GM21423 (cell line): Measurements from ENCODE around the gene MED8.
"Not testable (repeated sequence)": the region's sequence is repeated elsewhere in the genome, so short reads cannot be mapped to it uniquely, and the experiment has no call there.

Source experiments
- ATAC-seq: cut with Tn5 transposase; IDR thresholded peaks from one replicate; pipeline ENCODE4 v1.9.1; 2021; ENCODE audit warnings: mild to moderate bottlenecking, moderate library complexity; ENCODE audit not compliant: unreplicated experiment

Gene MED8

DNA sequence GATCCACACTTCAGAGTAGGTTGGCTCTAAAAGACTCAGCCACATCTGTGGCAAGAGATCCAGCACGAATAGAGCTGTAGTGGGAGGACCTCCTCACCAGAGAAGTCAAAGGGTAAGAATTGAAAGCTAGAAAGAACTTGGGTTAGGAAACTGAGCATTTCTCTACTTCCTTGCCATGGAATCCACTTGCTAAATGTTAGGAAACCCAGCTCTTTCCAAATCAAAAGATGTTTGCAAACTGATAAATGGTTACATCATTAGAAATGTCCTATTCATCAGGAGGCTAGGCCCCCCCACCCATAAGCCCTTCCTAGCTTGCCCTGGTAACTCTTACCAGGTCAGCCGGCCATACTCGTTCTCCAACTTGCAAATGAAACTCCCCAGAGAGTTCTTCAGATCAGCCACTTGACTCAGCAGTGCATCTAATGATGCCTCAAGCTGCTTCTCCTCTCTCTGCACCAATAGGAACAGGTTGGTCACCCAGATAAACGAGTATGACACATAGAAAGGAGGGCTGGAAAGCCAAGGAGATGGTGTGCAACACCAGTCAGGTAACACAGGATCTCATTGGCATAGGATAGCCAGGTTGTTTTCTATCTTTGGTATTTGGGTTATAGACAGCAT lies 1.5 kb downstream of the MED8 start:
- no peak for ATAC-seq

DNA sequence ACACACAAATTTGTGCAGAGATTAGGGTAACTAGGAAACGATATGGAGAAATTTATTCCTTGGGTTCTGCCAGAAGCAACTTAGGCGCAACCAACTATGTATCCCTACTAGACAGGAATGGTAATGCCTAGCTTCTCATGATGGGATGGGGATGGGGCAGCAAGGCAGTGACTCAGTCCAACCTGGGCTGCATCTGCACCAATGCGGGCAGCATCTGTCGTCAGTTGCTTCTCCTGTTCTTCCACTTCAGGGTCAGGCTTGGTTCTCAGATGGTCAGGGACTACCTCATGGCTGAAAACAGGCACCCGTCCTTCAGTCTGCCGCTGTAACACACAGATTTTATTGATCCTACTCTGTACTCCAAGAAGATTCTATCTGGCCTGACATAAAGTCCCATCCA lies 2.9 kb downstream of the MED8 start:
- ATAC-seq: no peak

DNA sequence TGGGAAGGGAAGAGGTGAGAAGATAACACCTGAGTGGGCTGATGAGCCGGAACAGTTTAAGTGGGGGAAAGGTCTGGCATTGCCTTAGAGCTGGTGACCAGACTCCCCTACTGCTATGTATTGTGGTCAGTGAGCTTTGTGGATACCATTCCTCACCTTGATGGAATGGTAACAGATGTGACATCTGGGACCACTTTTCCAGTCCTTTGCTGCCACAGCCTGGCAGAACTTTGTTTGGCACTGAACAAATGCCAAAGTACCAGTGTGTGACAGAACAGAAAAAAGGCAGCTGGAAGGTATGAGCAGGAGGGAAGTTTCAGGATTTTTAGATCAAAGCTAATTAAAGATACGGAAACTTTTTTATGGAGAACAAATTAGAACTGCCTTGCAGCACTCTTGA lies 6.2 kb downstream of the MED8 start:
- ATAC-seq: no peak

DNA sequence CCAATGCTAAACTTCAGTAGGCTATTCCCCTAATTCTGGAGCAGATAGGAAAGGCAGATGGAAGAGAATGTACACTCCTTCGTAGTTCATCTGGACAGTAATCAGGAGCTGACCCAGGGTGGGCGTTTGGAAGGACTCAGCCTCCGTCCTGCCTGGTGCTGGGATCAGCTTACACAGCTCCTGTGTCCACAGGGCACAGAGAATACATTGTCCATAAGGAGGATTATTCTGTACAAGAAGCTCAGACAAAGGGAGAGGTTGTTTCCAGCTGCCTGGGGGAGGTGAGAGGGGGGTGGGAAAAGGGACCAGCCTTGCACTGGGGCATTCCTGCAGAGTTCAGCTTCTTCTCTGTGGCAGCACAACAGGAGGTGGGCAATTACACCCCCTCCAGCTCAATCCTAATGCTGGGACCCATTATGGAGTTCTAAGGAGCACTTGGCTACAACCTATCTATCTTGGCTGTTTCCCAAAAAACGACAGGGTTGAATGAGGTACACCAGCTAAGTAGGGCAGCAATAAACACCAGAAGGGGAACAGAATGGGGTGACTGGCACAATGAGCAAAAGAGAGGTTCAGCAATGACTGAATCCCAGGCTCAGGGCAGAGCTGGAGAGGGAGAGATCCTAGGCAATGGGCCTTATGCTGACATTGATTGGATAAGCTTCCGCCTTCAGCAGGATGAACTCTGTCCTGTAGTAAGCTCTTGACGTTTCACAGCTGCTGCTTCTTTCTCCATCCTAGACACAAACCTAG lies 7.4 kb downstream of the MED8 start:
- no peak for ATAC-seq

DNA sequence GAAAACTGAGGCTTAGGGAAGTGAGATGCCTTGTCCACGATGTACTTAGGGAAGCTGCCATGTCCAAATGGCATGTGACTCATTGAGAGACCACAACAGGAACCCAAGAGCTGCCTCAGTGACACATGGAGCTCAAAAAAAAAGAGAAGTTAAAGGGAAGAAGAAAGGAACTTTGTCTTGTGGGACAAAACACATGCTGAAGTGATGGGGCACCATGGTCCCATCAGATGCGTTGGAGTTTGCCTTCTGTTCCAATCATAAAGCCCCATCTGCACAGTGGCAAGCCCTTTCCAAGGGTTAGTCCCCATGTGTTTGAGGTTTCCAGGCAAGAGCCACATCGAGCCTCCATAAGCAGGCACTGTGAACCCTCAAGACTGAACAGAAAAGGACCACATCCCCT lies 8.0 kb downstream of the MED8 start:
- ATAC-seq: no peak

DNA sequence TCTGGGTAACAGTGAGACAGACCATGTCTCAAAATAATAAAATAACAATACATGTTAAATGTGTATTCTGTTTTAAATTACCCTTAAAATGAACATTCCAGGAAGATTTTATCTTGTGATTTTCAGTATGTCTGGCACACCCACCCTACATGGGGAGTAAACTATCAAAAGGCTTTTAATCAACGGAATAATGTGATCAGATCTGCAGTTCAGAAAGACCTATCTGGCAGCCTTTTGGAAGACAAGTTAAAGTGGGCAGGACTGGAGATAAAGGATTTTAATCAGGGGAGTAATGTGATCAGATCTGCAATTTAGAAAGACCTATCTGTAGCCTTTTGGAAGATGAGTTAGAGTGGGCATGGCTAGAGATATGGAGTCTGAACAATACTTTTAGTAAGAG lies 10.1 kb downstream of the MED8 start:
- no peak for ATAC-seq

DNA sequence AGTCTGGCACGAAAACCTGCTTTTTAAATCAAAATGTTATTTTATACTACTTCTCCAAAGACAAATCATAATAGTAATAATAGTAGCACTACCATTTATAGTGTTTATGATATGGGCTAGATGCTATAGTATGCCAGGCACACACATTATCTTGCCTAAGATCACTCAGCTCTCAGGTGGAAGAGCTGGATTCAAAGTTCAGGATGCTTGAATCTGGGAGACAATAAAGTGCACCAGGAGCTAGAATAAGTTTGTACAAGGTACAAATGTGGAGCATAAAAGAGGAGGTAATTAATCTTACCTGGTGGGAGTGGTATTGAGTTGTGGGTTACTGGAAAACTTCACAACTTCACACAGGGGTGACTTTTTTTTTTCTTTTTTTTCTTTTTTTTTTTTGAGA lies 11.8 kb downstream of the MED8 start:
- ATAC-seq: no peak

DNA sequence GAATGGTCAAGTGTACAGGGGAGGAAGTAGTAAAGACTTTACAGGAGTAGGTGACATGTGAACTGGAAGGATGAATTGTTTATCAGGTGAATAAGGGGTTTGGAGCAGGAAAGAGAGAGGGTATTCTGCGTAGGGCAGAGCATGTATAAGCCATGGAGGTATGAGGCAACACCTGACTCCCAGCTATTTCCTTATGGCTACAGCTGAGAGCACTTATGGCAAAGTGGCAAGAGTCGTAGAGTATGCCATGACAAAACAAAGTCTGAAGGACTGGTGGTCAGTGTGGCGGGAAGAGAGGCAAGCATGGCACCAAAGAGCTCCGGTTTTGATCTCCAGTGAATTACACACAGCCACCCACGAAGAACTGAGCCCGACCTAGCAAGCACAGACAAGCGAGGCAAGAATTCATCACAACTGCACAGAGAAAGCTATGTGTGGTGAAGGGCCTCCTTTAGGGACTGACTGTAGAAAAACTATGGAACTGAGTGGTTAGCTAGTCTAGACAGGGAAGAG lies 12.8 kb downstream of the MED8 start:
- ATAC-seq: no peak

DNA sequence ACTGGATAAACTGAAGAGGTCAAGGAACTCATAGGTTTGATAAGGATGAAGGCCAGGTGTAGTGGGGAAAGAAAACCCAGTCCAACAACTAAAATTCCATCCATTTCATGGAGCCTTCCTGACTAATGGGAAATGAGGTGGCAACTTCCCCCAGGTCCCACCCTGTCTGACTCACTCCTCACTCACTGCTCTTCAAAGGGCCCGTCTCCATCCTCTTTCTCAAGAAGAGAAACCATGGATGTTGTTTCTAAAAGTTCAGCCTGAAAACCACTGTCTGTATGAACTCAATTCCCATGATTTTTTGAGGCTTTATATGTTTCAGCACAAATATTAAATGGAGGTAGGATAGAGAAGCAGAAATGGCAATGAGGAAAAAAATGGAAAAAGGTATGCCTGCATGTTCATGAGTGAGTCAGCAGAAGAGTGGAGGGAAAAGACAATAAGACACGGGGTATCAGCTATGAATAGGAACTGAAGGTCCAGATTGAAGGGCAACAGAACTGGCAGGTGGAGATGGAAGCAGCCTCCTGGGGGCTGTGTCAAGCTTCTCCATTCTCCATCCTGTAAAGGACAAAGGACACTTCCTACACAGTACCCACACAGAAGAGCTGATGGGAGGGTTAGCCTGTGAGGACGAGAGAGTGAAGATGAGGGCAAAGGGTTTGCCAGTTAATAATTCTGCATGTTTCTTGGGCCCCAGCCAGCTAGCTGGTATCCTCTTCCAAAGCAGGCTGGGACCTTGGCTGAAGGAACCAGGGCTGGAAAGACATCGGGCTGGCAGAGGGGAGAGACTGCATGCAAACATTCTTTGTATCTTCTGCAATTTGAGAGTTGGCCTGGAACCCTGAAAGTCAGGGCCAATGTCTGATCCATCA lies 16.3 kb downstream of the MED8 start:
- ATAC-seq: no peak

DNA sequence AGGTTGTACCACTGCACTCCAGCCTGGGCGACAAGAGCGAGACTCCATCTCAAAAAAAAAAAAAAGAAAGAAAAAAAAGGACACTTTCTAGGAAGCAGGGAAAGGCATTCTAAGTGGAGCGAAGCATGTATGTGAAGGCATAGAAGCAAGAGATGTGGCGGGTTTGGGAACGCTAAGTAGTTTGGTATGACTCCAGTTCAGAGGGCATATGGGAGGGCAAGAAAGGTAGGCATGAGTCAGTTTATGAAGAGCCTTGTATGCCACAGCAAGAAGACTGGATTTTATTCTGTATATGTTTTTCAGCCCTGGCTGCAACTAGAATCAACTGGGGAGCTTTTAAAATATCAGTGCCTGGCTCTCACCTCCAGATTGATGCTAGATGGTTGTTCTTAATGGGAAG lies 17.4 kb downstream of the MED8 start:
- ATAC-seq: no peak

DNA sequence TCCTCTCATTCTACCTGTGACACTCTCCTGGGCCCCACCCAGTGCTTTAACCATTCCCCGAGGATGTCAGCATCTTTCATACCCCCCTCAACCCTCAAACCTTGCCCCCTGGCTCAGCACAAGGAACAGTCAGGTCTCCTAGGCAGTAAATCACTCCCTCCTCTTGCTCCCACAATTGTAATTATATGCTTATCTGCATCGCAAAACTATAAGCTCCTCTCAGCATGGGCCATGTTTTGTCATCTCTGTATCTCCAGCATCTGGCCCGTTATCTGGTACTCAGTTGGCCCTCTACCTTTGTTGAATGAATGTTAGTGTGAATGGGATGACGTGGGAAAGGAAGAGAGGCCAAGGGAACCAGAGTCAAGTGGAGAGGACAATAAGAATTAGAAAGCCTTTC lies 19.0 kb downstream of the MED8 start:
- no peak for ATAC-seq

DNA sequence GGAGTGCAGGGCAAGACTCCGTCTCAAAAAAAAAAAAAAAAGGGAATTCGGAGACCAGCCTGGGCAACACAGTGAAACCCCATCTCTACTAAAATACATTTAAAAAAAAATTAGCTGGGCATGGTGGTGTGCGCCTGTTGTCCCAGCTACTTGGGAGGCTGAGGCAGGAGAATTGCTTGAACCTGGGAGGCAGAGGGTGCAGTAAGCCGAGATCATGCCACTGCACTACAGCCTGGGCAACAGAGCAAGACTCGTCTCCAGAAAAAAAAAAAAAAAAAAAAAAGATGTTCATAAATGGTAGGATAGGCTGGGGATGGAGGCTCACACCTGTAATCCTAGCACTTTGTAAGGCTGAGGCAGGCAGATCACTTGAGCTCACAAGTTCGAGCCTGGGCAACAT lies 19.8 kb downstream of the MED8 start:
- ATAC-seq: not testable (repeated sequence)

DNA sequence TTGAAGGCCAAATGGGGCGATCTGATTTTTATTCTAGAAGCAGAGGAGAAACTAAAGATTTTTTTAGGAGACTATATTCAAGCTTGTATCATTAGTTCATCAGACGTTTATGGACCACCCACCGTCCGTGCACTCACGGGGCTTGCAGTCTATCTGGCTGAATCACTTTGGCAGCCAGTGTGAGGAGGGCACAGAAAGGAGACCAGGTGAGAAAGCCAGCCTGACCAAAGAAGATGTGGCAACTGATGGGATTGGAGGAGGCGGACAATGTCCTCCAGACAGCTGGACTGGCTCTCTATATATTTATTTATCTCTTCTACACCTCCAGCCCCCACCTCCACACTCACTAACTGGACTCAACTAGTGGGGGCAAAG lies 21.0 kb downstream of the MED8 start:
- no peak for ATAC-seq

DNA sequence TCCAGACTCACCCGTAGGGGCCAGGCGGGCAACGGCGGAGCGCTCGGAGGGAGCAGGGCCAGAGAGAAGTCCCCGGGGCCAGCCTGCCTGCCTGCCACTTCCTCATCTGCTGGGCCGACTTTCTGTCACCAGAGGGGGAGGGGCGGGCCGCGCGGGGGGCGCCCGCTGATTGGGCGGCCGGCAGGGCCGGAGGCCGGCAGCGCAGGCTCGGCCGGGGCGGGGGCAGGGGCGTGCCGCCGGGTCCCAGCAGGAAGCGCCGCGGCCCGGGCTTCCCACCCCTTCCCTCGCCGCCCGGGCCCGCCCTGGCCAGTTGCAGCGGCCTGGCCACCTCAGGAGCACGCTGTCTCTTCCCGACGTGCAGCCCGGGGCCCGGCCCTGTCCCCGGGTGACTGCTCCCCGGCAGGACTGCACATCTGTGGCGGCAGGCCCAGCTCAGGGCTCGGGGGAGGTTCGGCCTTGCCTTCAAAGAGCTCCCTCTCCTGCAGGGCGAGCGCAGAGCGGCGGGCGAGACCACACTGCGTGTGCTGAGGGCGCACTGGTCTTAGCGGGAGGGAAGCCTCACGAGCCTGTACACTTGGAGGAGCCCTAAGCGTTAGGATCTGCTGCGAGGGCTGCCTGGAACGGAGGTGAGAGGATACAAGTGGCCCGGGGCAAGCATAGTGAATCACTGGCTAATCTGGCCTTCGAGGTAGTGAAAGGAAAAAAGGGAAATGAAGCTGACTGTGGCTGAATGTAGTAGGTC lies 21.5 kb downstream of the MED8 start, which contains the start of gene ELOVL1:
TSS of gene ELOVL1 (minus strand) at position 108 of the 742 bp plus-strand sequence. CDS start 2,402 bp downstream, outside the sequence.
- peak; percentile 76 for ATAC-seq

DNA sequence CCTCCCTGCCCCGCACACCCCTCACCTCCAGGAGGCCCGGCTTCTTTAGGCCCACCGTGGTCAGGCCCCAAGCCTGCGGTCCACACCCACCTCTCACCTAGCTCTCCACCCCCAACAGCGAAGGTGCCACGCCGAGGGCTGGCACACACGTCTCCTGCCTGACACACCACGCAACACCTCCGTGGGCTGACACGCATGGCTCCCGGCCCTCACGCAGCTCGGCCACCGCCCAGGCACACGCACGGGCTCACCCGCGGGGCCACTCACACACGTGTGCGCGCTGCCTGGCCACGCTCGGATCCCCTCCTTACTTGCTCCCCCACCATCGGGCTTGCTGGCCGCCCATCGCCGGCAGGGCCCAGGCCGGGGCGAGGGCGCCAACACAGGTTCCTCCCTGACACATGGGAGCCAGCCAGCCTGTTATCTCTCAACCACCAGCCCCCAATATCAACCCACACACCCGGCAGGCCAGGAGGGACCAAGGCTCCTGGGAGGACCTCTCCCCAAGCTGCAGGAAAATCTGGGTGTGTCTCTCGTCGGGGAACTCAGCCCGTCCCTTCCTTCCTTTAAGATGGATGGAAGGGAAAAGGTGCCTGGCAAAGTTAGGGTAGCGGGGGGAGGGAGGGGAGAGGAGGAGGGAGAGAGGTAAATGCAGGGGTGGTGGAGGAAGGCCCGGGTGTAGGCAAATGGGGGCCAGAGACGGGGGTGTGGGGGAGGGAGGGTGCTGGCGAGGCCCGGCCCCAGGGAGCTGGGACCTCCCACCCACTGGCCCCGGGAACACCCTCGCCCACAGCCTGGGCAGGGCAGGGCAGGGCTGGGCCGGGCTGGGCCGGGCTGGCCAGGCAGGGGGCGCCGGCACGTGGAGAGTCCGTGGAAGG lies 22.3 kb downstream of the MED8 start:
- ATAC-seq: no peak

DNA sequence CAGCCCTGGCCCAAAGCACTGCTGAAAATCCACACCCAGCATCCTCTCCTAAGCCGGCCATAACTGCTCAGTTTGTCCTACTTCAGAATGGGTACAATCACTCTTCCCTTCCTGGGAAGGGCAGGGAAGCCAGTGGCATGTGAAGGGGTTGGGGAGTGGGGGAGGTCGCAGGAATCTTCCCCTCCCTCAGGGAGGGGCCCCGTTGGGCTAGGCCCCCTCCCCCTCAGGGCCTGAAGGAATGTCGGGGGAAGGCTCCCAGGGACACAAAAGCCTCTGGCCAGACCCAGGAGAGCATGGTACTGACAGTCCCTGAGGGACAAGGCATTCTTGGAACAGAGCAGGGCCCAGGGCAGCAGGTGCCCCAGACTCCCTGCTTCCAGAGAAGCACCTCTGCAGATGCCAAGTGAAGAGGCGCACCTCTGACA lies 23.0 kb downstream of the MED8 start:
- ATAC-seq: no peak

DNA sequence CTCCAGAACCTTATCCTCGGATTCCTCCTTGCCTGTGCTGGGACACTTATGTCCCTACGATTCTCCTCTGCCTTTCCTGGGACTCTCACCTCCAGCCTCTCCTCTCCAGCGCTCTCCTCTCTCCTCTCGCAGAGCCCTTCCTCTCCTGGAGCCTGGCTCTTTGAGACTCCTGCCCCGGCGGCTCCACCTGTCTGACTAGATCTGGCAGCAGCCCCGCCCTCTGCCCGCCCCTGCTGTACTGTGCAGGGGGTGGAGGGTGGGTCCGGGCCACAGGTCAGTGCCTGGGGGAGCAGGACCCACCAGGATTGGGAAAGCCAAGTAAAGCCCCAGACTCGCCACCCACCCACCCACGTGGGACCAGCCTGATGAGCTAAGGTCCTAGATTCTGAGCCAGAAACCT lies 23.4 kb downstream of the MED8 start:
- ATAC-seq: no peak

DNA sequence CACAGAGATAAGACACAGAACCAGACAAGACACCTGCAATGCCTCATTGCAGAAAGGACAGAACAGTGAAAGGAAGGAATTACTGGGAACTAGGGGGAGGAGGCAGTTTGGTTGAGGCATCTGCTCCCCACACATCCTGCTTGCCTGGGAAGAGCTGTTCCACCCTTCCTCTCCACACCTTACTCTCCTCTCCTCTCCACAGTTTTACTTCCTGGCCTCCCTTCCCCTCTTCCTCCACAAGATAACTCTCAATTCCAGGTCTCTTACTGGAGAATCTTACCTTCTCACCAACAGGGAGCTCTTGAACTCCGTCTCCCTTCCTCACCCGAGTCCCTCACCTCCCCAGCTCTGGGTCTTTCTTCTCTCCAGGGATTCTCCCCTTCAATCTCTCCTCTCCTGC lies 23.9 kb downstream of the MED8 start:
- ATAC-seq: no peak

DNA sequence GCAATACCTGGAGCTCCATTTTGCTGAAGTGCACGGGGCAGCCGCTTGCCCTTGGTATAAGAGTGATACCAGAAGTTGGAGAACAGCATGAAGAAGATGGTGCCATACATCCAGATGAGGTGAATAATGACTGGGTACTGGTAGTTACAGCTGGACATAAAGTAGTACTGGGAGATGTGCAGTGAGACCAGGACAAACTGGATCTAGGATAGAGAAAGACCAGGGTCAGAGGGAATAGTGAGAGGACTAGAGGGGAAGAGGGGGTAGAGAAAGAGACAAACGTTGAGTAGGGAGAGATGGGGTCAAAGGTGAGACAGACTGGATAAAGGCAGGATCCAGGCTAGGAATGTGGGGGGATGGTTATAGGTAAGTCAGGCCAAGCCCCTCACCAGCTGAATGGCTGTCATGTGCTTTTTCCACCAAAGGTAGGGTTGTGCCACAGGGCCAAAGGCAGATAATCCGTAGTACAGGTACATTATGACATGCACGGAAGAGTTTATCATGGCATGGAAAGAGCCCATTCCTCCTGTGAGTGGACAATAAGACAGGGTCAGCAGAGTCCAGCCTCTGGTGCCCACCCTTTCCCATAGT lies 25.6 kb downstream of the MED8 start:
- ATAC-seq: no peak
